GM10266 (cell line): ENCODE results near the gene NHLH2.

Source experiments
- DNase-seq: peaks from one replicate; pipeline ENCODE4 v3.0.0; 2012; ENCODE audit errors: extremely low spot score
- CTCF ChIP-seq: IDR thresholded peaks from 2 replicates; pipeline ENCODE4 v1.5.1; 2012; ENCODE audit warnings: mild to moderate bottlenecking, low read depth; ENCODE audit not compliant: control insufficient read depth, insufficient read depth; ENCODE audit errors: missing control alignments

Gene NHLH2

GRCh38 chr1:115840605-115841460 lies at the start of gene NHLH2:
TSS of gene NHLH2 (minus strand) at chr1:115841126. CDS start at chr1:115838372, 2,754 bp downstream.
- DNase-seq, result no peak
- no peak for TF ChIP-seq CTCF

GRCh38 chr1:115890580-115890979 lies 49.7 kb upstream of the NHLH2 start:
- TF ChIP-seq CTCF, result no peak
- no peak for DNase-seq

- TF ChIP-seq CTCF, result no peak
- no peak for DNase-seq
Observed at GRCh38 chr1:115888976-115889375, 48.0 kb upstream of the NHLH2 start.

- no peak for TF ChIP-seq CTCF
- DNase-seq, result no peak
Observed at GRCh38 chr1:115882913-115883902, 42.3 kb upstream of the NHLH2 start.

- no peak for DNase-seq
- TF ChIP-seq CTCF, result no peak
Observed at GRCh38 chr1:115880981-115881672, 40.2 kb upstream of the NHLH2 start.

GRCh38 chr1:115879977-115880376 lies 39.1 kb upstream of the NHLH2 start:
- DNase-seq, result no peak
- no peak for TF ChIP-seq CTCF
